Activated T-cell treated with anti-CD3 and anti-CD28 coated beads, Interleukin-2, amount 50 U/mL, for 1 hour (primary cell): ENCODE measurements around the gene NDUFV3.
"Not testable (repeated sequence)": the region's sequence is repeated elsewhere in the genome, so short reads cannot be mapped to it uniquely, and the experiment has no call there.

ENCODE experiments used
- DNase-seq: peaks from one replicate; pipeline ENCODE4 v3.0.0-alpha.2; 2020

Gene NDUFV3

GRCh38 chr21:42857216-42857615 lies 35.9 kb upstream of the NDUFV3 start:
- no peak for DNase-seq

- no peak for DNase-seq
Observed at GRCh38 chr21:42858185-42858847, 34.8 kb upstream of the NDUFV3 start.

- no peak for DNase-seq
Observed at GRCh38 chr21:42858957-42859890, 33.9 kb upstream of the NDUFV3 start.

- DNase-seq, result no peak
Observed at GRCh38 chr21:42859891-42860230, 33.2 kb upstream of the NDUFV3 start.

GRCh38 chr21:42860345-42860744 lies 32.8 kb upstream of the NDUFV3 start:
- DNase-seq, result no peak

- DNase-seq, result no peak
Observed at GRCh38 chr21:42861311-42861847, 31.7 kb upstream of the NDUFV3 start.

GRCh38 chr21:42861848-42862400 lies 31.2 kb upstream of the NDUFV3 start:
- no peak for DNase-seq

- DNase-seq, result no peak
Observed at GRCh38 chr21:42862774-42863503, 30.2 kb upstream of the NDUFV3 start.

GRCh38 chr21:42863504-42863870 lies 29.6 kb upstream of the NDUFV3 start:
- no peak for DNase-seq

- DNase-seq, result no peak
Observed at GRCh38 chr21:42864286-42864685, 28.8 kb upstream of the NDUFV3 start.

GRCh38 chr21:42864815-42865775 lies 28.0 kb upstream of the NDUFV3 start:
- DNase-seq, result no peak

GRCh38 chr21:42865776-42866160 lies 27.3 kb upstream of the NDUFV3 start:
- DNase-seq, result no peak

- no peak for DNase-seq
Observed at GRCh38 chr21:42868196-42868595, 24.9 kb upstream of the NDUFV3 start.

GRCh38 chr21:42873096-42873495 lies 20.0 kb upstream of the NDUFV3 start:
- DNase-seq, result no peak

GRCh38 chr21:42875811-42876210 lies 17.3 kb upstream of the NDUFV3 start:
- not testable (repeated sequence) for DNase-seq

- no peak for DNase-seq
Observed at GRCh38 chr21:42878678-42878992, 14.5 kb upstream of the NDUFV3 start.

GRCh38 chr21:42878993-42879787 lies 13.9 kb upstream of the NDUFV3 start, which contains the start of gene WDR4:
TSS of gene WDR4 (minus strand) at chr21:42879539. CDS start at chr21:42879495, 44 bp downstream.
- peak; percentile 99 for DNase-seq

GRCh38 chr21:42880352-42880751 lies 12.8 kb upstream of the NDUFV3 start:
- no peak for DNase-seq

GRCh38 chr21:42883921-42884320 lies 9.2 kb upstream of the NDUFV3 start:
- no peak for DNase-seq

- no peak for DNase-seq
Observed at GRCh38 chr21:42887326-42887725, 5.8 kb upstream of the NDUFV3 start.

- DNase-seq, result no peak
Observed at GRCh38 chr21:42892582-42892930, 553 bp upstream of the NDUFV3 start.
